GM12875 (cell line): ENCODE measurements around the gene THRB.

Experiments
- H3K4me3 ChIP-seq: one replicate; pipeline ENCODE4 v1.5.1; 2011; ENCODE audit warnings: low read depth, low read length, control low read depth
- TF ChIP-seq, protein P1 (sequence below): IDR thresholded peaks from 2 replicates; pipeline ENCODE4 v1.5.1; 2011; ENCODE audit warnings: low read depth, mild to moderate bottlenecking, control low read depth, inconsistent platforms, low read length, moderate library complexity, borderline replicate concordance; ENCODE audit not compliant: insufficient read depth

The THRB gene

DNA sequence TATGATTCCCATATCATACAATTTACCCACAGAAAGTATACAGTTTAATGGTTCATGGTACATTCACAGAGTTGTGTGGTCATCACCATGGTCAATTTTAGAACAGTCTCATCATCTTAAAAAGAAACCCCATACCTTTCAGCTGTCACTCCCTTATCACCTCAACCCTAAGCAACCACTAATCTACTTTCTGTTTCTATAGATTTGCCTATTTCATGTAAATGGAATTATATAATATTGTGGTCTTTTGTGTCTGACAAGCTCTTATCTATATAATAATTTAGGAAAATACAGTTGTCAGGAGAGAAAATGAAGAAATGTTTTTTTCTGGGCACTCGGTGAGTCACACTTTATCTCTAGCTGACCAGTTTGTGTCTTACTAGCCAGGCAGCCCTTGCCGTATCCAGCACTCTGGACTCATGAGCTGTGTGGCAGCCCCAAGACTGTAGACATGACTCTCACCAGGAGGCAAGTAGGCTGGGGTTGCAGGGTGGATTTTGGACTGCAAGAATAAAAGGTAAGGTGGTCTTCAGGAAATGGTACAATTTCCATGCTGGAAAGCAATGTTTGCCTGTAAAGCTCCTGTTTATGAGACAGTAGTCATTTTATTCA, 234.6 kb downstream of the THRB start:
- TF ChIP-seq, protein P1, sequence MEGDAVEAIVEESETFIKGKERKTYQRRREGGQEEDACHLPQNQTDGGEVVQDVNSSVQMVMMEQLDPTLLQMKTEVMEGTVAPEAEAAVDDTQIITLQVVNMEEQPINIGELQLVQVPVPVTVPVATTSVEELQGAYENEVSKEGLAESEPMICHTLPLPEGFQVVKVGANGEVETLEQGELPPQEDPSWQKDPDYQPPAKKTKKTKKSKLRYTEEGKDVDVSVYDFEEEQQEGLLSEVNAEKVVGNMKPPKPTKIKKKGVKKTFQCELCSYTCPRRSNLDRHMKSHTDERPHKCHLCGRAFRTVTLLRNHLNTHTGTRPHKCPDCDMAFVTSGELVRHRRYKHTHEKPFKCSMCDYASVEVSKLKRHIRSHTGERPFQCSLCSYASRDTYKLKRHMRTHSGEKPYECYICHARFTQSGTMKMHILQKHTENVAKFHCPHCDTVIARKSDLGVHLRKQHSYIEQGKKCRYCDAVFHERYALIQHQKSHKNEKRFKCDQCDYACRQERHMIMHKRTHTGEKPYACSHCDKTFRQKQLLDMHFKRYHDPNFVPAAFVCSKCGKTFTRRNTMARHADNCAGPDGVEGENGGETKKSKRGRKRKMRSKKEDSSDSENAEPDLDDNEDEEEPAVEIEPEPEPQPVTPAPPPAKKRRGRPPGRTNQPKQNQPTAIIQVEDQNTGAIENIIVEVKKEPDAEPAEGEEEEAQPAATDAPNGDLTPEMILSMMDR = no peak
- no peak overlapping the region for H3K4me3 ChIP-seq

DNA sequence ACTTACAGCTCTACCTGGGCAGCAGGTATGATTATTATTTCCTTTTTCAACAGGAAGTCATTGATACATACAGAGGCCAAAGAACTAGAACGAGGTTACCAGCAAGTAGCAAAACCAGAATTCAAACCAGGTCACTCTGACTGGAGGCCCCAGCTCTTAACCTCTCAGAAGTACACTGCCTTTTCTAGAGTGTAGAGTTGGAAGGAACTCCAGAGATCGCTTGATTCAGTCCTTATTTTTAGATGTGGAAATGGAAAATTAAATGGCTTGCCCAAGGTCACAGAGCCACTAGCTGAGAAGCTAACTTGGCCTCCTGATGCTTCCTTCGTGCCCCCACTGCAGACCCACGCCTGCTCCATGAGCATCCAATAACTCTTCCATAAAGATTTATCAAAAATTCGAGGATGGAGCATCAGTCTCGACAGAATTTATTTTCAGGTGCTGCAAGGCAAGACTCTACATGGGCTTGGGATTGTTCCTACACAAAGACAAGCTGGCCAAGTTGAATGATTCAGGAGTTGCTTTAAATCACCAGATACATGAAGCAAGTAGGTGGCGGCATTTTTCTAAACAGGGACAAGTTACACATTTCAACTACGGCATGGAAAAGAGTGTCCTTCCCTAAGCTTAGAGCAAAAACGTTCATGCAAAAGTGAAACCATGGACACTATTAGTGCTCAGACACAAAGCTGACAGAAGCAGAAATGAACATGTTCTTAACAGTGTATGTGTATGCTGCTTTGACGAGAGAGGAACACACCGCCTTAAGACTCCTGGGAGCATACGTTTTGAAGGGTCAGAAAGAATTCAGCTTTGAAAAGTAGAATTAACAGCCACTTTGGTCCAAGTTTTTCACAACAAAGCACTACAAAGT, 235.7 kb downstream of the THRB start:
- H3K4me3 ChIP-seq = no peak overlapping the region
- TF ChIP-seq, protein P1 = no peak

DNA sequence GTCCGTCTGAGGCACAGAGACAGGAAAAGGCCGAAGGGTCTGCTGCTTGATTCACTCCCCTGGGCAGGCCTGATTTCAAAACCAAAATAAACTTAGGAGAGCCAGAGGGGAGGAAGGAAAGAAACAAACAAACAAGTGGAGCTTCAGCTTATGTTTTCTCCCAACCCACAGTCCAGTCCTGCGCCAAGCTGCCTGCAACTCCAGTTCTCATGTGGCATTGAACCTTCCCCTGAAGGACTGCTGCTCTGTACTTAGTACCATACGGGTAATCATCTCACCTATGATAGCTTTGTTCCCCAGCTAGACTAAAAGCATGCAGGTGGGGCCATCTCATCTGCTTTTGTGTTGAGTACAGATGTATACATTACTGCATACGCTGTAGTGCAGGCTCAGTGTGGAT, 236.4 kb downstream of the THRB start:
- no peak overlapping the region for H3K4me3 ChIP-seq
- TF ChIP-seq, protein P1 = no peak

DNA sequence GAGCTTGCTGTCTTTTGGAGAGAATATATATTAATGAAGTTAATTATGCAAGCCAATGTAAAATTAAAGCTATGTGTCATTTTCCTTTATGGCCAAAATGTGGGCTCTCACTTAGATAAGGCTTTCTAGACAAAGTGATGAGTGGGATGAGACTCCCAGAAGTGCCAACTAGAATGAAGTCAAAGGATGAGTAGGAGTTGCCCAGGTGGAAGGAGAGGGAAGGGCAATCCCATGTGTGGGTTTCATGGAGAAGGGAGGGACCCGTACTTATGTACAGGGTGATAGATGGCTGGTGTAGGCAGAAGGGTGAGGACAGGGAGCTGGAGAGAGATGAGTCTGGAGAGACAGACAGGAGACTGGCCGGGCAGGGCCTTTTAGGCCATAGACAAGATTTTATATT, 239.2 kb downstream of the THRB start:
- TF ChIP-seq, protein P1 = no peak
- no peak overlapping the region for H3K4me3 ChIP-seq

DNA sequence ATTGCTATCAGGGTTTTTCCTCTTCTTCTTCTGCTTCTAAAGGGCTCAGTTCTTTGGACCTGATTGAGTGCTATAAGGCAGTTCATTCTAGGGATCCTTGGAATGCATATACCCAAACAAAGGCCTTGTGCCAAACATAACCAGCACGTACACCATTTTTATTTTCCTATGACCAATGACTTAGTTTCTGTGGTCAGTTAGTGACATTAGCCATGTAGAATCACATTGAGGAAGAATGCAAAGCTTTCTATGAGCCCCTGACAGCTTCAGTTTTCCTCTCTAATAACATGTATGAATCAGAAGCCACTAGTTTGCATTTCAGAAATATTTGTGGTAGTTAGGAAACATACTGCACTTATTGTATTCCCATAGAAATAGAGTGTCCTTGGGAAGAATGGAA, 240.0 kb downstream of the THRB start:
- H3K4me3 ChIP-seq = no peak overlapping the region
- TF ChIP-seq, protein P1 = no peak

DNA sequence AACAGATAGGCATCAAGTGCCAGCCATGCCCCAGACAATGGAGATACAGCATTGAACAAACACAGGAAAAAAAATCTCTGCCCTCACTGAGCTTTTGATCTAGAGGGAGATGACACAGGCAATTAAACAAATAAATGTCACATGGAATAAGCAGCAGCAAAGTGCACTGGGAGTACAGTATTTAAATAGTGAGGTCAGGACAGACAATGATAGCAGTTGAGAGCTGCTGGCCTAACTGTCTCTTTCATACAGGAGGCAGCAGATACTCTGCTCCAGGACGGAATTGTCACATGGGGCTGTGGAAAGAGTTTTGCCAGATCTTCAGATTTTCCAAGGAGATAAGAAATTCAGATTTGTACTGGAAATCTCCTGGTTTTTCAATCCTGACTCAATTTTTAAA, 241.3 kb downstream of the THRB start:
- H3K4me3 ChIP-seq = no peak overlapping the region
- TF ChIP-seq, protein P1 = no peak

DNA sequence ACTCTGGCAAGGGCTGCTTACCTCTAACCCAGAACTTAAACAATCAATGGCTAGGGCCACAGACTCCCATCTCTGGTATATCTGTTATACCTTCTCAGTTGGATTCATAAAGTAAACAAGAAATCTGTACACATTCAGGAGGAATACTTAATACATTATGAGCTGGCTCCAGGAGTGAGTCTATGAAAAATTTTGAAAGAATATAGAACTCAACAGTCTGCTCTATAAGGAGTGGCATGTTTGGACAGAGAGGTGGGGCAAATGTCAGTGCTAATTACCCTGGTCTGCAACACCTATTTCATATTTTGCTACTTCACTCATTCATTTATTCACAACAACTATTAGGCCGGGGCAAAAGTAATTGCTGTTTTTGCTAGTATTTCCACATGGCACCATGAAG, 245.1 kb downstream of the THRB start:
- TF ChIP-seq, protein P1 = no peak
- H3K4me3 ChIP-seq = no peak overlapping the region
